ENCODE data around the gene VTN.

VTN gene

GRCh38 chr17:28368306-28368831 is 1.7 kb downstream of the VTN start:
- no peak for DNase-seq

- no peak for DNase-seq
Measured at GRCh38 chr17:28367641-28368305, 2.3 kb downstream of the VTN start.

- no peak for DNase-seq
Measured at GRCh38 chr17:28366605-28367004, 3.5 kb downstream of the VTN start.

- DNase-seq, result no peak
Measured at GRCh38 chr17:28365487-28365886, 4.6 kb downstream of the VTN start.

GRCh38 chr17:28364665-28365363 is 5.3 kb downstream of the VTN start, which contains the start of gene SEBOX:
Gene SEBOX (minus strand): TSS chr17:28365199. CDS start chr17:28365151, 48 bp downstream.
- no peak for DNase-seq

- no peak for DNase-seq
Measured at GRCh38 chr17:28363776-28364650, 6.1 kb downstream of the VTN start.

- no peak for DNase-seq
Measured at GRCh38 chr17:28363186-28363585, 6.9 kb downstream of the VTN start.

- DNase-seq, result no peak
Measured at GRCh38 chr17:28357901-28358197, 12.3 kb downstream of the VTN start.

GRCh38 chr17:28357061-28357900 is 12.8 kb downstream of the VTN start, which contains the start of gene POLDIP2:
Gene POLDIP2 (minus strand): TSS chr17:28357527. CDS start chr17:28357448, 79 bp downstream.
- peak; percentile 87 for DNase-seq

GRCh38 chr17:28350271-28350670 is 19.8 kb downstream of the VTN start:
- DNase-seq, result no peak

- DNase-seq, result no peak
Measured at GRCh38 chr17:28348979-28349378, 21.1 kb downstream of the VTN start.

- DNase-seq, result no peak
Measured at GRCh38 chr17:28347261-28347891, 22.7 kb downstream of the VTN start.

GRCh38 chr17:28346746-28347246 is 23.3 kb downstream of the VTN start:
- DNase-seq, result no peak

- no peak for DNase-seq
Measured at GRCh38 chr17:28346199-28346580, 23.9 kb downstream of the VTN start.

- no peak for DNase-seq
Measured at GRCh38 chr17:28345419-28346198, 24.5 kb downstream of the VTN start.

- DNase-seq, result no peak
Measured at GRCh38 chr17:28344435-28344901, 25.6 kb downstream of the VTN start.

GRCh38 chr17:28344011-28344410 is 26.1 kb downstream of the VTN start:
- no peak for DNase-seq

GRCh38 chr17:28343491-28343932 is 26.6 kb downstream of the VTN start:
- no peak for DNase-seq

- no peak for DNase-seq
Measured at GRCh38 chr17:28342313-28342712, 27.8 kb downstream of the VTN start.

- DNase-seq, result no peak
Measured at GRCh38 chr17:28341516-28341915, 28.6 kb downstream of the VTN start.

GRCh38 chr17:28340374-28340773 is 29.7 kb downstream of the VTN start:
- no peak for DNase-seq

All from NCI-H2107 (cell line).